ENCODE results near the gene GPR32.
"Not testable (repeated sequence)": the region's sequence is repeated elsewhere in the genome, so short reads cannot be mapped to it uniquely, and the experiment has no call there.

GPR32 gene

DNA sequence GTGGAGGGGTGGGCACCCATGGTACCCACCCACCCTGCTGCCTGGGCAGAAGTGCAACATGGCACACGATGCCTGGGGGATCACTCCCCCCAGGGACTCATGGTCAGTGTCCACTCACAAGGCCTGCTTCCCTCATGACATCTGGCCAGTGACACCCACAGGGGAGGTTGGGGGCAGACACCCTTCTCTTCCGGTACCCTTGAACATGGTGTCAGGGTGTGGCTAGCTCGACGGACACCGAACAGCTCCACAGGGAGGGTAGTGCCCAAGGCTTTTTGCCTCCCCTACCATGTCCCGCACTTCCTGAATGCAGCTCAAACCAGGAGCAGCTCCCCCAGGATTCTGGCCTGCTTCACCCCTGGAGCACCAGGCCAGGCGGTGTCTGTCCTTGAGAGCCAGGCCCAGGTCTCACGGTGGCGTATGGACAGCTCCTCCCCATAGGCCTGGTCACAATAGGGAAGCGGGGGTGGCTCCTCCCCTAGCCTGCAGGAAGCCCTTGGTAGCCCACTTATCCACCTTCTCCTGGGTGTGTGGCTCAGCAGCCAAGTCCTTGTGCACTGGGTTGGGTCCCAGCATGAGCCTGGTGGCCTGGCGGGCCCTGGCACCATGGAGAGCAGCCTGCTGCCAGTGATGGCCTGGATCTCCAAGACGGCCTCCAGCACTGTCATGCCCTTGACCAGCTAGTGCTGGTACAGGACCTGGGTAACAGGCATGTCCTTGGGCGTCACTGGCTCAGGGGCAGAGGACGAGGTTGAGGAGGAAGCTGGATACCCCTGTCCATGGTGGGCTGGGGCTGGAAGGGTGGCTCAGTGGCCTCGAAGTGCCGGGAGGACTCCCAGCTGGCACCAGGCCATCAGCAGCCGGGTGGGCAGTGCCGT lies 27.8 kb downstream of the GPR32 start:
- H3K9ac ChIP-seq (ENCODE audit: low read depth, low read length) = no peak overlapping the region
- peaks cover 52% of the 10 kb centered on the region for H3K36me3 ChIP-seq (ENCODE audit: control insufficient read depth, insufficient read depth, low read length)
- no peaks in the 10 kb centered on the region for H3K4me1 ChIP-seq (ENCODE audit: control insufficient read depth, insufficient read depth, low read length)
- no peaks in the 10 kb centered on the region for H3K9me3 ChIP-seq (ENCODE audit: control insufficient read depth, insufficient read depth, low read length)
- no peak overlapping the region for H3K4me3 ChIP-seq (ENCODE audit: low read depth, low read length)
- H3K27me3 ChIP-seq (ENCODE audit: control insufficient read depth, insufficient read depth, low read length) = no peaks in the 10 kb centered on the region

- no peak overlapping the region for H3K9ac ChIP-seq (ENCODE audit: low read depth, low read length)
- H3K4me1 ChIP-seq (ENCODE audit: control insufficient read depth, insufficient read depth, low read length) = no peaks in the 10 kb centered on the region
- no peak overlapping the region for H3K4me3 ChIP-seq (ENCODE audit: low read depth, low read length)
- H3K36me3 ChIP-seq (ENCODE audit: control insufficient read depth, insufficient read depth, low read length) = peaks cover 58% of the 10 kb centered on the region
- no peaks in the 10 kb centered on the region for H3K27me3 ChIP-seq (ENCODE audit: control insufficient read depth, insufficient read depth, low read length)
- H3K9me3 ChIP-seq (ENCODE audit: control insufficient read depth, insufficient read depth, low read length) = no peaks in the 10 kb centered on the region
Observed at GRCh38 chr19:50798659-50799546, 28.6 kb downstream of the GPR32 start.

DNA sequence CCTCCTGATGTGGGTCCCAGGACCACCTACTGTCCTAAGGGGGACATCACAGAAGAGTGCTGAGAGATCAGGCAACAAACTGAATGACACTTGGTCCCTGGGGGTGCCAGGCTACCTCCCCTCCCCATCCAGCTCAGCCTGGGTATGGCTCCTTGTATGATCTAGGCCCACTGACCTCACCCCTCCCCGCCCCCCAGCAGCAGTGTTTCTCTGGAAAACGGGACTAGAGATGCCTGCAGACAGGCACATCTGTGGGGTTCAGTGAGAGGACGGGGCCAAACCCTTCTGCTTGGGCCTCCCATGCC lies 29.2 kb downstream of the GPR32 start:
- H3K9ac ChIP-seq (ENCODE audit: low read depth, low read length) = no peak overlapping the region

GRCh38 chr19:50801107-50801506 lies 30.8 kb downstream of the GPR32 start:
- no peak overlapping the region for H3K4me3 ChIP-seq (ENCODE audit: low read depth, low read length)
- no peaks in the 10 kb centered on the region for H3K27me3 ChIP-seq (ENCODE audit: control insufficient read depth, insufficient read depth, low read length)
- H3K9ac ChIP-seq (ENCODE audit: low read depth, low read length) = no peak overlapping the region
- peaks cover 59% of the 10 kb centered on the region for H3K36me3 ChIP-seq (ENCODE audit: control insufficient read depth, insufficient read depth, low read length)
- no peaks in the 10 kb centered on the region for H3K4me1 ChIP-seq (ENCODE audit: control insufficient read depth, insufficient read depth, low read length)
- H3K9me3 ChIP-seq (ENCODE audit: control insufficient read depth, insufficient read depth, low read length) = no peaks in the 10 kb centered on the region

More for the DNA sequence above, 29.2 kb downstream of the GPR32 start:
- H3K27me3 ChIP-seq (ENCODE audit: control insufficient read depth, insufficient read depth, low read length) = no peaks in the 10 kb centered on the region
- H3K36me3 ChIP-seq (ENCODE audit: control insufficient read depth, insufficient read depth, low read length) = peaks cover 59% of the 10 kb centered on the region
- H3K4me1 ChIP-seq (ENCODE audit: control insufficient read depth, insufficient read depth, low read length) = no peaks in the 10 kb centered on the region
- no peak overlapping the region for H3K4me3 ChIP-seq (ENCODE audit: low read depth, low read length)
- H3K9me3 ChIP-seq (ENCODE audit: control insufficient read depth, insufficient read depth, low read length) = no peaks in the 10 kb centered on the region

DNA sequence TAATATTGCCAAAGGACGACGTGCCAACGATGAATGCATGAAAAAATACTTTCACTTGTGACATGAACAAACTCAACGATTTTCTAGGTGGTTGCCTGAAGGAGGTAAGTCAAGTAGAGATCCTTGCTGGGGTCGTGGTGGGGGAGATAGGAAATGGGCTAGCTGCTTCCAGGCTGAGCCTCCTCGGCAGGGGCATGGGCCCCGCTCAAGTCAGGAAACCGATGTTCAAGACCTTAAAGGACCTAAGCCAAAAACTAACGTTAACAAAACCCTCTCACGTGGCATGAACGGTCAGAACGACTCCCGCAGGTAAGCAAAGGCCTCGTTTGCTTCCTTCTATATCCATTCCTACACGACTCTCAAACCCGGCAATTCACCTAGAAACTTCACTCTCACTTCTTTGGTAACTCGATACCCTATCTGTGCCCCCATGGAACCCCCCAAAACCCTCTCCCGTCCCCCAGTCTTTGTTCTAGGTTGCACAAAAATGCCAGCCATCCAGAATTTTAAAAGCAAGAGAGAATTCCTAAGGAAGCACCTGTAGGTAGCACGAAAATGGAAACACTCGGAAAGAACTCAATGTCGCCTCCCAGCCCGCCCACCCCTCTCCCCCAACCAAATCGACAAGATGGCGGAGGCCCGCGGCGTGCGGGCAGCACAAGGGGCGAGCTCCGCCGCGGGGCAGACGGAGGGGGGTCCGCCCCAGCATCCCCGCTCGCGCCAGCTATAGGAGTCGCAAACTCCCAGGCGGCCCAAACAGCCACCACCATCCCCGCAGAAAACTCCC lies 33.6 kb downstream of the GPR32 start:
- Histone ChIP-seq H3K27me3 (ENCODE audit: control insufficient read depth, insufficient read depth, low read length) (peaks cover 7% of the 10 kb centered on the region), H3K4me3 (ENCODE audit: low read depth, low read length) (peak overlapping the region; percentile 94), H3K4me1 (ENCODE audit: control insufficient read depth, insufficient read depth, low read length) (no peaks in the 10 kb centered on the region), H3K36me3 (ENCODE audit: control insufficient read depth, insufficient read depth, low read length) (peaks cover 39% of the 10 kb centered on the region), H3K9ac (ENCODE audit: low read depth, low read length) (peak overlapping the region; percentile 99), H3K9me3 (ENCODE audit: control insufficient read depth, insufficient read depth, low read length) (no peaks in the 10 kb centered on the region)

GRCh38 chr19:50804420-50805272 lies 34.4 kb downstream of the GPR32 start:
- peaks cover 7% of the 10 kb centered on the region for H3K27me3 ChIP-seq (ENCODE audit: control insufficient read depth, insufficient read depth, low read length)
- no peaks in the 10 kb centered on the region for H3K9me3 ChIP-seq (ENCODE audit: control insufficient read depth, insufficient read depth, low read length)
- peak overlapping the region; percentile 99 for H3K9ac ChIP-seq (ENCODE audit: low read depth, low read length)
- H3K4me1 ChIP-seq (ENCODE audit: control insufficient read depth, insufficient read depth, low read length) = no peaks in the 10 kb centered on the region
- H3K4me3 ChIP-seq (ENCODE audit: low read depth, low read length) = peak overlapping the region; percentile 94
- H3K36me3 ChIP-seq (ENCODE audit: control insufficient read depth, insufficient read depth, low read length) = peaks cover 31% of the 10 kb centered on the region

DNA sequence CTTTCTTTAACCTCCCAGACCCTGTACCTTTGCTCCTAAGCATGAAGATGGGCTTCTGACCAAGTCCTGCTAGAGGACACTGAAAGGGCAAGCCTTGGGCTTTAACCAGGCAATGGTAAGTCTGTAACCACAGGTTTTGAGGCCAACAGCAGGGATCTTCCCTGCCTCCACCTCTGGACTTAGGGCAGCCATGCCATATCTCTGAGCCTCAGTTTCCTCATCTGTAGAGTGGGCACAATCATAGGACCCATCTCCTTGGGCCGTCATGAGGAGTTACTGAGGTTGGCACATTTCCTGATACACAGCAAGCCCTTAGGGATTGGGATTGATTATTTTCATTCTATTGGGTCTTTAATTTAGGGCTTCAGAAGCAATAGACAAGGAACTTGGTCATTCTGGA lies 38.6 kb downstream of the GPR32 start:
- H3K4me3 ChIP-seq (ENCODE audit: low read depth, low read length) = no peak overlapping the region
- peaks cover 20% of the 10 kb centered on the region for H3K27me3 ChIP-seq (ENCODE audit: control insufficient read depth, insufficient read depth, low read length)
- no peak overlapping the region for H3K9ac ChIP-seq (ENCODE audit: low read depth, low read length)
- no peaks in the 10 kb centered on the region for H3K9me3 ChIP-seq (ENCODE audit: control insufficient read depth, insufficient read depth, low read length)
- peaks cover 1% of the 10 kb centered on the region for H3K36me3 ChIP-seq (ENCODE audit: control insufficient read depth, insufficient read depth, low read length)
- H3K4me1 ChIP-seq (ENCODE audit: control insufficient read depth, insufficient read depth, low read length) = no peaks in the 10 kb centered on the region

DNA sequence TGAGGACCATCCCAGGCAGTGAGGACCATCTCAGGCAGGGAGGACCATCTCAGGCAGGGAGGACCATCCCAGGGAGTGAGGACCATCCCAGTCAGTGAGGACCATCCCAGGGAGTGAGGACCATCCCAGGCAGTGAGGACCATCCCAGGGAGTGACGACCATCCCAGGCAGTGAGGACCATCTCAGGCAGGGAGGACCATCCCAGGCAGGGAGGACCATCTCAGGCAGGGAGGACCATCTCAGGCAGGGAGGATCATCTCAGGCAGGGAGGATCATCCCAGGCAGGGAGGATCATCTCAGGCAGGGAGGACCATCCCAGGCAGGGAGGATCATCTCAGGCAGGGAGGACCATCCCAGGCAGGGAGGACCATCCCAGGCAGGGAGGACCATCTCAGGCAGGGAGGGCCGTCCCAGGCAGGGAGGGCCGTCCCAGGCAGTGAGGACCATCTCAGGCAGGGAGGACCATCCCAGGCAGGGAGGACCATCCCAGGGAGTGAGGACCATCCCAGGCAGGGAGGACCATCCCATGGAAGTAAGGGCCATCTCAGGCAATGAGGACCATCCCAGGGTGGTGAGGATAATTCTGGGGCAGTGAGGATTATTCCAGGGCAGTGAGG lies 41.5 kb downstream of the GPR32 start:
- not testable (repeated sequence) for H3K9me3 ChIP-seq (ENCODE audit: control insufficient read depth, insufficient read depth, low read length); H3K36me3 ChIP-seq (ENCODE audit: control insufficient read depth, insufficient read depth, low read length); H3K9ac ChIP-seq (ENCODE audit: low read depth, low read length); H3K4me3 ChIP-seq (ENCODE audit: low read depth, low read length); H3K4me1 ChIP-seq (ENCODE audit: control insufficient read depth, insufficient read depth, low read length)
- H3K27me3 ChIP-seq (ENCODE audit: control insufficient read depth, insufficient read depth, low read length) = peaks cover 39% of the 10 kb centered on the region

GRCh38 chr19:50812474-50812873 lies 42.2 kb downstream of the GPR32 start:
- Histone ChIP-seq H3K4me1 (ENCODE audit: control insufficient read depth, insufficient read depth, low read length) (peaks cover 3% of the 10 kb centered on the region), H3K36me3 (ENCODE audit: control insufficient read depth, insufficient read depth, low read length) (no peaks in the 10 kb centered on the region), H3K27me3 (ENCODE audit: control insufficient read depth, insufficient read depth, low read length) (peaks cover 40% of the 10 kb centered on the region), H3K4me3 (ENCODE audit: low read depth, low read length) (no peak overlapping the region), H3K9ac (ENCODE audit: low read depth, low read length) (no peak overlapping the region), H3K9me3 (ENCODE audit: control insufficient read depth, insufficient read depth, low read length) (no peaks in the 10 kb centered on the region)

DNA sequence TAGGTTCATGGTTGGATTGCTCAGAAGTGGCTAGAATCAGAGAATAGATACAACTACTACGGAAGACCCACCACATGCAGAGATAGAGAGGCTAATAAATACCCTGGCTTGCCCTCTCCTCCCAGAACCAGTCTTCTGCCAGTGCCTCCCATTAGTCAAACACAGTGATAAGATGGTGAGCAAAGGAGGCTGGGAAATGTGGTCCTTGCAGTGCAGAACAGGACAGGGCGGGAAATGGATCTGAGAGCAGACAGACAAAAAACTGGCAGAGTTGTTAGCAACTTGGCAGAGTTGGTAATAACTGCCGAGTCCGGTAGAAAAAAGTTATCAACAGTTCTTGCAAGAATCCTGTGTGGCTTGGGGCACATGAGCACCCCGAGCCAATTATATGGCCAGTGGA lies 44.6 kb downstream of the GPR32 start:
- H3K36me3 ChIP-seq (ENCODE audit: control insufficient read depth, insufficient read depth, low read length) = no peaks in the 10 kb centered on the region
- no peak overlapping the region for H3K4me3 ChIP-seq (ENCODE audit: low read depth, low read length)
- no peak overlapping the region for H3K9ac ChIP-seq (ENCODE audit: low read depth, low read length)
- peaks cover 51% of the 10 kb centered on the region for H3K27me3 ChIP-seq (ENCODE audit: control insufficient read depth, insufficient read depth, low read length)
- H3K9me3 ChIP-seq (ENCODE audit: control insufficient read depth, insufficient read depth, low read length) = no peaks in the 10 kb centered on the region
- peaks cover 9% of the 10 kb centered on the region for H3K4me1 ChIP-seq (ENCODE audit: control insufficient read depth, insufficient read depth, low read length)

Measured in iPS-15b (cell line).